ENCODE measurements around the gene MAP9. TPM values are rescaled to one million over a fixed set of nuclear protein-coding genes. Genes with fewer than 3 reads are reported as not detected.

Gene MAP9
- total RNA-seq, 1 experiment from 2014 or later = 10.6 TPM

GRCh38 chr4:155353923-155354540, 22.7 kb downstream of the MAP9 start:
- ATAC-seq (peak; percentile 84), DNase-seq (peak; percentile 73)
- no peaks in the 10 kb centered on the region for H3K36me3 ChIP-seq (ENCODE audit: low read depth, low read length)
- H3K79me2 ChIP-seq (ENCODE audit: low read length) = no peaks in the 10 kb centered on the region
- TF ChIP-seq EZH2 (IDR thresholded peaks at IDR 0.05; ENCODE audit: low read length, unreplicated experiment) (no peak), CTCF (conservative IDR thresholded peaks at IDR 0.05; ENCODE audit: low read depth, low read length) (peak; percentile 86)
- no peaks in the 10 kb centered on the region for H3K4me1 ChIP-seq (ENCODE audit: insufficient read depth, low read length)
- no peak overlapping the region for H3K9ac ChIP-seq (ENCODE audit: low read length)
- intact Hi-C loops (cut with micrococcal nuclease) = loop anchor here (1.0 to 5.0 kb wide), 4 partner anchors 145 to 547 kb away; no protein-coding TSS in a partner anchor
- BruUV-seq (replicated peaks) = no TSS peak
- H3K4me2 ChIP-seq (ENCODE audit: low read length) = no peak overlapping the region
- ChIA-PET POLR2A (ENCODE audit: unreplicated experiment) (no interaction called here), CTCF (interaction anchor here (0.6 to 1.0 kb wide), 2 partner anchors 146 to 373 kb away, joined by 3 read pairs; partner anchors contain the start of gene NPY2R)
- no peak overlapping the region for H3K4me3 ChIP-seq (ENCODE audit: low read length)
- H3K27ac ChIP-seq (ENCODE audit: low read length) = no peak overlapping the region
- H3K9me3 ChIP-seq (ENCODE audit: low read length) = no peaks in the 10 kb centered on the region
- no peaks in the 10 kb centered on the region for H4K20me1 ChIP-seq (ENCODE audit: low read length)
- no peaks in the 10 kb centered on the region for H3K27me3 ChIP-seq (ENCODE audit: low read length)
- no peaks in the 10 kb centered on the region for H3F3A ChIP-seq (ENCODE audit: low read length, unreplicated experiment)
- H2AFZ ChIP-seq (ENCODE audit: low read length) = no peak overlapping the region
- H3K9me2 ChIP-seq (replicated peaks; ENCODE audit: low read length) = no peaks in the 10 kb centered on the region

DNA sequence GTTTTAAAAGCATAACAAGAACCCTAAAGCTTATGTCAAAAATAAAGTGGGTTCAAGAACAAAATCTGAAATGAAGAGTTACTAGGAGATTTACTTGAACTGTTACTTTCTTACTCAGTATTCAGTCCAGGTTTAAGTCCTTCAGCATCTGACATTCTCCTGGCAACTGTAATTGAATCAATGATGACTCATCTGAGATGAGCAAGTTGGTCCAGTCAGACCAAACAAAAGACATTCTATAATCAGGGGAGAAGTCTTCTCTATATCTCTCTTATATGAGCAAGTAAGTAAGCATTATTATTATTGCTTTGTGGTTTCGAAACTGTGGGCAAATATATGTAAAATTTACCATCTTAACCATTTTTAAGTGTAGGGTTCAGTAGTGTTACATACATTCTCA, 34.6 kb downstream of the MAP9 start:
- Histone ChIP-seq H3K27me3 (ENCODE audit: low read length) (no peaks in the 10 kb centered on the region), H2AFZ (ENCODE audit: low read length) (no peak overlapping the region), H3K36me3 (ENCODE audit: low read depth, low read length) (no peaks in the 10 kb centered on the region), H3K79me2 (ENCODE audit: low read length) (no peaks in the 10 kb centered on the region), H3K9me3 (ENCODE audit: low read length) (no peaks in the 10 kb centered on the region), H3K27ac (ENCODE audit: low read length) (peak overlapping the region; percentile 95), H3K4me3 (ENCODE audit: low read length) (peak overlapping the region; percentile 22; the same call in 1 of the 2 replicates), H3K4me2 (ENCODE audit: low read length) (peak overlapping the region; percentile 63), H3K9ac (ENCODE audit: low read length) (no peak overlapping the region), H3K4me1 (ENCODE audit: insufficient read depth, low read length) (peaks cover 26% of the 10 kb centered on the region), H4K20me1 (ENCODE audit: low read length) (no peaks in the 10 kb centered on the region), H3F3A (ENCODE audit: low read length, unreplicated experiment) (peaks cover 4% of the 10 kb centered on the region), H3K9me2 (replicated peaks; ENCODE audit: low read length) (no peaks in the 10 kb centered on the region)
- peak; percentile 87 for DNase-seq
- CTCF ChIA-PET = no interaction called here
- TF ChIP-seq EZH2phosphoT487 (IDR thresholded peaks at IDR 0.05; ENCODE audit: borderline replicate concordance, low read length) (no peak), CTCF (conservative IDR thresholded peaks at IDR 0.05; ENCODE audit: low read depth, low read length) (no peak), EZH2 (IDR thresholded peaks at IDR 0.05; ENCODE audit: low read length, unreplicated experiment) (no peak)
- peak; percentile 83 for ATAC-seq
- no TSS peak for BruUV-seq (replicated peaks)
- POLR2A ChIA-PET (ENCODE audit: unreplicated experiment) = no interaction called here
- intact Hi-C loops (cut with micrococcal nuclease) = loop anchor here (1.0 kb wide), 1 partner anchor 94 kb away; no protein-coding TSS in a partner anchor

GRCh38 chr4:155339999-155340398, 36.8 kb downstream of the MAP9 start:
- intact Hi-C loops (cut with micrococcal nuclease) = no loop called here
- POLR2A ChIA-PET (ENCODE audit: unreplicated experiment) = no interaction called here

More at GRCh38 chr4:155339999-155340398, 36.8 kb downstream of the MAP9 start:
- TF ChIP-seq EZH2phosphoT487 (IDR thresholded peaks at IDR 0.05; ENCODE audit: borderline replicate concordance, low read length) (no peak), EZH2 (IDR thresholded peaks at IDR 0.05; ENCODE audit: low read length, unreplicated experiment) (no peak), CTCF (conservative IDR thresholded peaks at IDR 0.05; ENCODE audit: low read depth, low read length) (no peak)
- no peaks in the 10 kb centered on the region for H3K36me3 ChIP-seq (ENCODE audit: low read depth, low read length)
- no peak for DNase-seq
- CTCF ChIA-PET = no interaction called here
- 0 out of 2 replicates have a peak overlapping the region, but pooled peaks have one; percentile 43 for H3K27ac ChIP-seq (ENCODE audit: low read length)
- H3K9ac ChIP-seq (ENCODE audit: low read length) = no peak overlapping the region
- H3K9me3 ChIP-seq (ENCODE audit: low read length) = no peaks in the 10 kb centered on the region
- no peaks in the 10 kb centered on the region for H3K79me2 ChIP-seq (ENCODE audit: low read length)
- no peaks in the 10 kb centered on the region for H3K27me3 ChIP-seq (ENCODE audit: low read length)
- no peak overlapping the region; the same call in 1 of the 2 replicates for H3K4me2 ChIP-seq (ENCODE audit: low read length)
- H3K4me3 ChIP-seq (ENCODE audit: low read length) = no peak overlapping the region
- BruUV-seq (replicated peaks) = no TSS peak
- no peak overlapping the region for H2AFZ ChIP-seq (ENCODE audit: low read length)
- H3F3A ChIP-seq (ENCODE audit: low read length, unreplicated experiment) = peaks cover 4% of the 10 kb centered on the region
- no peak for ATAC-seq
- no peaks in the 10 kb centered on the region for H3K9me2 ChIP-seq (replicated peaks; ENCODE audit: low read length)
- peaks cover 26% of the 10 kb centered on the region for H3K4me1 ChIP-seq (ENCODE audit: insufficient read depth, low read length)
- H4K20me1 ChIP-seq (ENCODE audit: low read length) = no peaks in the 10 kb centered on the region
